ENCODE data around the gene PFN4. TPM values are rescaled to one million over a fixed set of nuclear protein-coding genes. Genes with fewer than 3 reads are reported as not detected.

Gene PFN4
- total RNA-seq, 1 donor from 2014 or later: not detected

DNA sequence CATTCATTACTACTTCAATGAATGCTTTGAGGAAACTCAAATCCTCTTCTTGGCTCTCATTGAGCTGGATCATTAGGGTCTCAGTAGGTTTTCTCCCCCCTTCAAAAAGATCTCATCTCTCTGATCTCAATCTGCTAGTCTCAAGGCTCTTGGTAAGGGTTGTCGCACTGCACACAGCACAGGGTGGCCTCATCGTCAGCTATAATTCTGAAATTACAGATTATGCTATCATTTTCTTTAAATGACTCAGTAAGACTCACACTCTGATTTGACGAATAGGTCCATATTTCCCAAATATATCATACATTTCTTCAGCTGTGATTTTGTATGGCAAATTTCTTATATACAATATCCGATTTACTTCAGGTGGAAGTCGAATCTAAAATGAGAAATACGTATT lies 49.3 kb downstream of the PFN4 start:
- Histone ChIP-seq H3K36me3 (ENCODE audit: control insufficient read depth in 3 of 3, insufficient read depth in 3 of 3, low read length in 3 of 3) (peaks cover 18 to 27% (median 18%) of the 10 kb centered on the region in 3 donors), H3K4me1 (ENCODE audit: control insufficient read depth in 3 of 3, insufficient read depth in 3 of 3, low read length in 3 of 3) (peaks cover 8 to 15% (median 12%) of the 10 kb centered on the region in 3 donors), H3K9me3 (ENCODE audit: control insufficient read depth in 3 of 3, low read length in 3 of 3) (no peaks in the 10 kb centered on the region), H3K9ac (ENCODE audit: low read depth in 1 of 3, low read length in 3 of 3) (peak overlapping the region in 1 of 3 donors; percentile 40), H3K27ac (ENCODE audit: low read depth, low read length) (no peak overlapping the region), H3K27me3 (ENCODE audit: control insufficient read depth in 3 of 3, insufficient read depth in 3 of 3, low read length in 3 of 3) (no peaks in the 10 kb centered on the region), H3K4me3 (ENCODE audit: low read length in 3 of 3) (no peak overlapping the region)

DNA sequence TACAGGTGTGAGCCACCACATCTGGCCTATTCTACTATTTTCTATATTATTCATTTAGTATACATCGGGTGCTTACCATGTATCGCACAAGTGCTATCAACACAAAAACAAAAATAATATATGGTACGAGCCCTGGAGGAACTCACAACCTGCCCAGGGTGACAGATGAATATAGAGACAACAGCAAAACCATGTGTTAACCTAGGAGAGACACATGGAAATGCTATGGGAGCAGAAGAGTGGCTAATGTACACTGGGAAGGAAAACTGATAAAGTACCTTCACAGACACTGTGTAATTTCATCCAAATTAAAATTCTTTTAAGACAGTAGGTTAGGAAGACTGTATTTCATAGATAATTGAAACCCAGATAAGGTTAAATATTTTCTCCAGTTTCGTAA lies 50.9 kb downstream of the PFN4 start:
- H3K4me3 ChIP-seq (ENCODE audit: low read length in 3 of 3): no peak overlapping the region
- no peak overlapping the region for H3K27ac ChIP-seq (ENCODE audit: low read depth, low read length)
- no peaks in the 10 kb centered on the region for H3K9me3 ChIP-seq (ENCODE audit: control insufficient read depth in 3 of 3, low read length in 3 of 3)
- H3K36me3 ChIP-seq (ENCODE audit: control insufficient read depth in 3 of 3, insufficient read depth in 3 of 3, low read length in 3 of 3): peaks cover 18 to 42% (median 29%) of the 10 kb centered on the region in 3 donors
- H3K4me1 ChIP-seq (ENCODE audit: control insufficient read depth in 3 of 3, insufficient read depth in 3 of 3, low read length in 3 of 3): peaks cover 3 to 9% (median 6%) of the 10 kb centered on the region in 3 donors
- H3K27me3 ChIP-seq (ENCODE audit: control insufficient read depth in 3 of 3, insufficient read depth in 3 of 3, low read length in 3 of 3): no peaks in the 10 kb centered on the region
- H3K9ac ChIP-seq (ENCODE audit: low read depth in 1 of 3, low read length in 3 of 3): no peak overlapping the region

DNA sequence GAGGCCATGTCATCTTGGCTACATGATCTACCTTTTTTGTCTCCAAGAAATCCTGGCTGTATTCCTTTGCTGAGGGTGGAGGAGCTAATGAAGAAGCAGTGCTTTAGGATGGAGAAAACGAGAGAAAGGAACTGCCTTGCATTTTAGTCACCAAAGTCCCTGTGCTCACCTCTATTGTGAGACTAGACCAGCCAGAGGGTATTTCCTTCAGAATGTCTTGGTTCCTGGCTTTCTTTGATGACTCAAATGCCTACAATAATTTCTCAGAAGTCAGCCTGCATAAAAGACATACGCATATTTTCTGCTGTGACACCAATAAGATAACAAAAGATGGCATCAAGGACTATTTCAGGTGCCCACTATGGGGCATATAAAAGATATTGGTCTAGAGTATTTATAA lies 57.8 kb downstream of the PFN4 start:
- no peaks in the 10 kb centered on the region for H3K4me1 ChIP-seq (ENCODE audit: control insufficient read depth in 3 of 3, insufficient read depth in 3 of 3, low read length in 3 of 3)
- H3K36me3 ChIP-seq (ENCODE audit: control insufficient read depth in 3 of 3, insufficient read depth in 3 of 3, low read length in 3 of 3): peaks cover 8 to 37% (median 27%) of the 10 kb centered on the region in 3 donors
- H3K4me3 ChIP-seq (ENCODE audit: low read length in 3 of 3): no peak overlapping the region
- no peaks in the 10 kb centered on the region for H3K9me3 ChIP-seq (ENCODE audit: control insufficient read depth in 3 of 3, low read length in 3 of 3)
- H3K27me3 ChIP-seq (ENCODE audit: control insufficient read depth in 3 of 3, insufficient read depth in 3 of 3, low read length in 3 of 3): no peaks in the 10 kb centered on the region
- no peak overlapping the region for H3K27ac ChIP-seq (ENCODE audit: low read depth, low read length)
- H3K9ac ChIP-seq (ENCODE audit: low read depth in 1 of 3, low read length in 3 of 3): no peak overlapping the region

Other genes with a start within 250 kb of the PFN4 start
- 30.3 TPM for gene ATAD2B, start 196.2 kb downstream of the PFN4 start, total RNA-seq
- 16.7 TPM for gene UBXN2A, start 182.9 kb downstream of the PFN4 start, total RNA-seq
- gene MFSD2B, start 113.2 kb downstream of the PFN4 start, total RNA-seq: 0.52 TPM
- gene WDCP, start 75.9 kb downstream of the PFN4 start, total RNA-seq: 12.0 TPM
- gene FKBP1B, start 73.6 kb downstream of the PFN4 start, total RNA-seq: 1.6 TPM
- gene SF3B6, start 47.0 kb downstream of the PFN4 start, total RNA-seq: 88.2 TPM
- gene TP53I3, start 38.5 kb downstream of the PFN4 start, total RNA-seq: 25.1 TPM
- 47.0 TPM for gene FAM228B, start 135 bp upstream of the PFN4 start, total RNA-seq
- 0.52 TPM for gene FAM228A, start 51.7 kb upstream of the PFN4 start, total RNA-seq
- gene ITSN2, start 237.2 kb upstream of the PFN4 start, total RNA-seq: 17.2 TPM

All from skeletal muscle tissue (tissue), 4 donors.